Measurements from ENCODE around the gene FOXN1. TPM values are rescaled to one million over a fixed set of nuclear protein-coding genes. Genes with fewer than 3 reads are reported as not detected.

The FOXN1 gene
- total and polyA plus RNA-seq, 2 of the 13 experiments (the other 11 are each of a cell fraction or from before 2014, with no cell fraction given): 0.01 TPM; not detected in 1

DNA sequence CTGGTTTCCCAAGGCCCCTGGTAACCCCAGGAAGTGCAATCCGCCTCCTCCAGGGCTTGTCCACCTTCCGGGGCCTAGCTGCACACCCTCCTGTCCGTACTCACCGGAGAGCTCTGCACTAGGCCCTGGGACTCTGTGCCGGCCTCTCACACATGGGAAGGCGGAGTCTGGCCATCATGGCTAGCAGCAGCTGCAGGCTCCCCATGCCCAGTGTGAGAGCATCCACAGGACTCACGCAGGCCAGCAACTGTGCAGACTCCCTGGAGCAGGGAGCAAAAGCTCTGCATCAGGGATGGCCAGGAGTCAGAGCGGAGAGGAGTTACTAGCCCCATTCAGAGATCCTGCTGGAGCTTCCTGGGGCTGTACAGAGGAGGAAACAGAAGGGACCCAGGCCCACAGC, 20.2 kb downstream of the FOXN1 start:
- no peak overlapping the region for H3K27ac ChIP-seq (ENCODE audit: extremely low read length, insufficient read depth, low read length)
- in situ Hi-C loops (cut with HindIII; ENCODE audit: extremely low pct_ligation_motif_present, low pct_unique_long_range_greater_than_20kb) (no loop called here), intact Hi-C loops (cut with micrococcal nuclease; ENCODE audit: unreplicated experiment) (loop anchor here (5.0 kb wide), 1 partner anchor 741 kb away; no protein-coding TSS in a partner anchor)
- ATAC-seq: peak; percentile 11; the same call in 1 of the 3 replicates
- ChIA-PET POLR2A (no interaction called here), CTCF (ENCODE audit: low intra/inter-chr PET ratio, low total read pairs) (no interaction called here)
- H3K4me1 ChIP-seq (ENCODE audit: insufficient read depth, low read length): peaks cover 37% of the 10 kb centered on the region
- H3K4me2 ChIP-seq (ENCODE audit: low read depth, low read length): peak overlapping the region; percentile 5; the same call in 1 of the 2 replicates
- no peaks in the 10 kb centered on the region for H3K9me3 ChIP-seq (ENCODE audit: low read length)
- H3K4me3 ChIP-seq (replicated peaks in 1 of 3; ENCODE audit: insufficient read depth in 1 of 3, low read depth in 2 of 3, low read length in 3 of 3): no peak overlapping the region
- H4K20me1 ChIP-seq (ENCODE audit: insufficient read depth, low read length): no peaks in the 10 kb centered on the region
- H3K79me2 ChIP-seq (ENCODE audit: insufficient read depth, low read length): no peaks in the 10 kb centered on the region
- H3K36me3 ChIP-seq (replicated peaks in 1 of 2; ENCODE audit: control insufficient read depth in 1 of 2, insufficient read depth in 2 of 2, low read length in 2 of 2): no peaks in the 10 kb centered on the region
- no peak overlapping the region for H3K9ac ChIP-seq (ENCODE audit: insufficient read depth, low read depth, low read length)
- no TSS peak for BruUV-seq (replicated peaks)
- TF ChIP-seq, protein P1, sequence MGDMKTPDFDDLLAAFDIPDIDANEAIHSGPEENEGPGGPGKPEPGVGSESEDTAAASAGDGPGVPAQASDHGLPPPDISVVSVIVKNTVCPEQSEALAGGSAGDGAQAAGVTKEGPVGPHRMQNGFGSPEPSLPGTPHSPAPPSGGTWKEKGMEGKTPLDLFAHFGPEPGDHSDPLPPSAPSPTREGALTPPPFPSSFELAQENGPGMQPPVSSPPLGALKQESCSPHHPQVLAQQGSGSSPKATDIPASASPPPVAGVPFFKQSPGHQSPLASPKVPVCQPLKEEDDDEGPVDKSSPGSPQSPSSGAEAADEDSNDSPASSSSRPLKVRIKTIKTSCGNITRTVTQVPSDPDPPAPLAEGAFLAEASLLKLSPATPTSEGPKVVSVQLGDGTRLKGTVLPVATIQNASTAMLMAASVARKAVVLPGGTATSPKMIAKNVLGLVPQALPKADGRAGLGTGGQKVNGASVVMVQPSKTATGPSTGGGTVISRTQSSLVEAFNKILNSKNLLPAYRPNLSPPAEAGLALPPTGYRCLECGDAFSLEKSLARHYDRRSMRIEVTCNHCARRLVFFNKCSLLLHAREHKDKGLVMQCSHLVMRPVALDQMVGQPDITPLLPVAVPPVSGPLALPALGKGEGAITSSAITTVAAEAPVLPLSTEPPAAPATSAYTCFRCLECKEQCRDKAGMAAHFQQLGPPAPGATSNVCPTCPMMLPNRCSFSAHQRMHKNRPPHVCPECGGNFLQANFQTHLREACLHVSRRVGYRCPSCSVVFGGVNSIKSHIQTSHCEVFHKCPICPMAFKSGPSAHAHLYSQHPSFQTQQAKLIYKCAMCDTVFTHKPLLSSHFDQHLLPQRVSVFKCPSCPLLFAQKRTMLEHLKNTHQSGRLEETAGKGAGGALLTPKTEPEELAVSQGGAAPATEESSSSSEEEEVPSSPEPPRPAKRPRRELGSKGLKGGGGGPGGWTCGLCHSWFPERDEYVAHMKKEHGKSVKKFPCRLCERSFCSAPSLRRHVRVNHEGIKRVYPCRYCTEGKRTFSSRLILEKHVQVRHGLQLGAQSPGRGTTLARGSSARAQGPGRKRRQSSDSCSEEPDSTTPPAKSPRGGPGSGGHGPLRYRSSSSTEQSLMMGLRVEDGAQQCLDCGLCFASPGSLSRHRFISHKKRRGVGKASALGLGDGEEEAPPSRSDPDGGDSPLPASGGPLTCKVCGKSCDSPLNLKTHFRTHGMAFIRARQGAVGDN (CRISPR knock-in tag; IDR thresholded peaks at IDR 0.05): 0 out of 2 replicates have a peak, but pooled peaks have one; percentile 21
- TF ChIP-seq ATAD3A (CRISPR knock-in tag; IDR thresholded peaks at IDR 0.05) (no peak), MEIS2 (CRISPR knock-in tag; IDR thresholded peaks at IDR 0.05) (no peak), NCOA5 (CRISPR knock-in tag; IDR thresholded peaks at IDR 0.05) (no peak), ZNF550 (CRISPR knock-in tag; IDR thresholded peaks at IDR 0.05; ENCODE audit: borderline replicate concordance) (no peak)
- TF ChIP-seq, protein P2, sequence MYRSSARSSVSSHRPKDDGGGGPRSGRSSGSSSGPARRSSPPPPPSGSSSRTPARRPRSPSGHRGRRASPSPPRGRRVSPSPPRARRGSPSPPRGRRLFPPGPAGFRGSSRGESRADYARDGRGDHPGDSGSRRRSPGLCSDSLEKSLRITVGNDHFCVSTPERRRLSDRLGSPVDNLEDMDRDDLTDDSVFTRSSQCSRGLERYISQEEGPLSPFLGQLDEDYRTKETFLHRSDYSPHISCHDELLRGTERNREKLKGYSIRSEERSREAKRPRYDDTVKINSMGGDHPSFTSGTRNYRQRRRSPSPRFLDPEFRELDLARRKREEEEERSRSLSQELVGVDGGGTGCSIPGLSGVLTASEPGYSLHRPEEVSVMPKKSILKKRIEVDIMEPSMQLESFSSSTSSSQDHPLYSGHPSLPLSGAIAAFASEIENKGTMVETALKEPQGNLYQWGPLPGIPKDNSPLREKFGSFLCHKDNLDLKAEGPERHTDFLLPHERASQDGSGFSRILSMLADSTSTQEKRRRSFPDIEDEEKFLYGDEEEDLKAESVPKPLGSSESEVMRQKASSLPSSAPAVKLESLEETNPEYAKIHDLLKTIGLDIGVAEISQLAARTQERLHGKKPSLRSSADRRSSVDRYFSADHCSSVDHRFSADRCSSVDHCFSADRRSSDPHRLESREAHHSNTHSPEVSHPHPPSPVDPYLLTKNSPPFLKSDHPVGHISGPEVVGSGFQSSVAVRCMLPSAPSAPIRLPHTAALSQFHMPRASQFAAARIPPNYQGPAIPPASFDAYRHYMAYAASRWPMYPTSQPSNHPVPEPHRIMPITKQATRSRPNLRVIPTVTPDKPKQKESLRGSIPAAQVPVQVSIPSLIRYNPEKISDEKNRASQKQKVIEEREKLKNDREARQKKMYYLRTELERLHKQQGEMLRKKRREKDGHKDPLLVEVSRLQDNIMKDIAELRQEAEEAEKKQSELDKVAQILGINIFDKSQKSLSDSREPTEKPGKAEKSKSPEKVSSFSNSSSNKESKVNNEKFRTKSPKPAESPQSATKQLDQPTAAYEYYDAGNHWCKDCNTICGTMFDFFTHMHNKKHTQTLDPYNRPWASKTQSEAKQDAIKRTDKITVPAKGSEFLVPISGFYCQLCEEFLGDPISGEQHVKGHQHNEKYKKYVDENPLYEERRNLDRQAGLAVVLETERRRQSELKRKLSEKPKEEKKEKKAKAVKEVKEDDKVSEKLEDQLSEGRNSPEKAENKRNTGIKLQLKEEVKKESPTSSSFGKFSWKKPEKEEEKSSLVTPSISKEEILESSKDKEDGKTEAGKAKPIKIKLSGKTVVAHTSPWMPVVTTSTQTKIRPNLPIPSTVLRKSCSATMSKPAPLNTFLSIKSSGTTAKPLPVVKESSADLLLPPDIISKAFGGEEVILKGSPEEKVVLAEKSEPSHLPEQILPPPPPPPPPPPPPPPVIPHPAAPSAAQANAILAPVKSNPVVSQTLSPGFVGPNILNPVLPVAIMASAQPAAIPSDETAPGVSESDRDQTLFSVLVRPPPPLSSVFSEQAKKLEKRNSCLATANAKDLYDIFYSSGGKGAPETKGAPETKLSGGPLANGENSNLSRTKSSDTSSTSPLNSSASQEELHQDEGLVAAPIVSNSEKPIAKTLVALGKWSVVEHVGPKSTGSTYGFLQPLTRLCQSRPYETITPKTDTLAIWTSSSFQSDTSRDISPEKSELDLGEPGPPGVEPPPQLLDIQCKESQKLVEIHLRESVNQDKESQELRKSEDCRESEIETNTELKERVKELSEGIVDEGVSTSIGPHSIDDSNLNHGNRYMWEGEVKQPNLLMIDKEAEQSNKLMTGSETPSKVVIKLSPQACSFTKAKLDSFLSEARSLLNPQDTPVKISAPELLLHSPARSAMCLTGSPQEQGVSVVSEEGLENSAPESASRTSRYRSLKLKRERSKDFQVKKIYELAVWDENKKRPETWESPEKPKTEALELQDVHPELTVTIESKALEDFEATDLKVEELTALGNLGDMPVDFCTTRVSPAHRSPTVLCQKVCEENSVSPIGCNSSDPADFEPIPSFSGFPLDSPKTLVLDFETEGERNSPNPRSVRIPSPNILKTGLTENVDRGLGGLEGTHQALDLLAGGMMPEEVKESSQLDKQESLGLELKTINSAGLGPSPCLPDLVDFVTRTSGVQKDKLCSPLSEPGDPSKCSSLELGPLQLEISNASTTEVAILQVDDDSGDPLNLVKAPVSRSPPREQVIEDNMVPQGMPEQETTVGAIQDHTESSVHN (CRISPR knock-in tag; IDR thresholded peaks at IDR 0.05): no peak
- no peak for DNase-seq (ENCODE audit: low spot score)
- peaks cover 8 to 35% of the 10 kb centered on the region in 2 experiments; a peak in 4 of 5 replicates for H3K27me3 ChIP-seq (ENCODE audit: control insufficient read depth in 1 of 2, insufficient read depth in 2 of 2, low read length in 2 of 2)
- H2AFZ ChIP-seq (ENCODE audit: low read length): no peak overlapping the region
- FAIRE-seq: no peak
- WGBS (ENCODE audit: low lambda C conversion rate): 14% methylated on average over 6 of the region's 8 CpGs

Measured in HepG2 (cell line).